GM23248 (cell line): ENCODE results near the gene DCDC2. TPM values are rescaled to one million over a fixed set of nuclear protein-coding genes. Genes with fewer than 3 reads are reported as not detected.
A peak's percentile ranks its signal among the peaks of the same experiment; 100 is the strongest.

Experiments
- DNase-seq: peaks from one replicate; pipeline ENCODE4 v3.0.0-alpha.2; 2015
- H2AFZ ChIP-seq: fragments of 200-600 bp; sonication (generic); 2 replicates; pipeline ENCODE4 v1.6.1; 2016; ENCODE audit warnings: antibody characterized with exemption
- H3F3A ChIP-seq: fragments of 200-600 bp; sonication (generic); 2 replicates; pipeline ENCODE4 v1.6.1; 2016; ENCODE audit warnings: mild to moderate bottlenecking, antibody characterized with exemption, mixed run types; ENCODE audit not compliant: insufficient read depth
- H3K27ac ChIP-seq: fragments of 200-600 bp; sonication (generic); 2 replicates; pipeline ENCODE4 v1.5.1; 2016; ENCODE audit warnings: mild to moderate bottlenecking
- H3K27me3 ChIP-seq: fragments of 200-600 bp; sonication (generic); replicated peaks from 2 replicates; pipeline ENCODE4 v1.6.1; 2016; ENCODE audit warnings: mild to moderate bottlenecking; ENCODE audit not compliant: insufficient read depth
- H3K36me3 ChIP-seq: fragments of 200-600 bp; sonication (generic); 2 replicates; pipeline ENCODE4 v1.6.1; 2016; ENCODE audit warnings: low read depth, mild to moderate bottlenecking
- H3K4me1 ChIP-seq: fragments of 200-600 bp; sonication (generic); 2 replicates; pipeline ENCODE4 v1.6.1; 2016; ENCODE audit warnings: mild to moderate bottlenecking; ENCODE audit not compliant: insufficient read depth
- H3K4me2 ChIP-seq: fragments of 200-600 bp; sonication (generic); one replicate; pipeline ENCODE4 v1.6.1; 2016; ENCODE audit warnings: mild to moderate bottlenecking; ENCODE audit not compliant: unreplicated experiment
- H3K4me3 ChIP-seq: fragments of 200-600 bp; sonication (generic); 2 replicates; pipeline ENCODE4 v1.5.1; 2016; ENCODE audit warnings: mild to moderate bottlenecking
- H3K79me2 ChIP-seq: fragments of 200-600 bp; sonication (generic); 2 replicates; pipeline ENCODE4 v1.6.1; 2016; ENCODE audit warnings: mild to moderate bottlenecking; ENCODE audit not compliant: insufficient read depth
- H3K9ac ChIP-seq: fragments of 200-600 bp; sonication (generic); 2 replicates; pipeline ENCODE4 v1.6.1; 2016; ENCODE audit warnings: mild to moderate bottlenecking
- H3K9me2 ChIP-seq: fragments of 200-600 bp; sonication (generic); 2 replicates; pipeline ENCODE4 v1.6.1; 2016; ENCODE audit warnings: mixed run types, mild to moderate bottlenecking, moderate library complexity; ENCODE audit not compliant: insufficient read depth
- H3K9me3 ChIP-seq: fragments of 200-600 bp; sonication (generic); one replicate; pipeline ENCODE4 v1.6.1; 2017; ENCODE audit warnings: low read depth
- H4K20me1 ChIP-seq: fragments of 200-600 bp; sonication (generic); 2 replicates; pipeline ENCODE4 v1.6.0; 2016; ENCODE audit not compliant: insufficient read depth
- EZH2 ChIP-seq: fragments of 200-600 bp; sonication (generic); IDR thresholded peaks from 2 replicates; pipeline ENCODE4 v1.6.1; 2018; ENCODE audit warnings: antibody characterized with exemption, mild to moderate bottlenecking; ENCODE audit not compliant: insufficient read depth, poor library complexity, severe bottlenecking
- EZH2phosphoT487 ChIP-seq: fragments of 200-600 bp; sonication (generic); IDR thresholded peaks from 2 replicates; pipeline ENCODE4 v1.6.1; 2018; ENCODE audit warnings: antibody characterized with exemption, moderate library complexity, mild to moderate bottlenecking, low read depth; ENCODE audit not compliant: insufficient read depth
- WGBS, 2 experiments: methylation state at CpG; one replicate each; pipeline ENCODE4 v1.1.6; 2015 to 2017; ENCODE audit warnings: low lambda C conversion rate in 2 of 2, low coverage in 1 of 2; ENCODE audit errors: missing lambda C conversion rate in 2 of 2; 5-methylcytosine and 5-hydroxymethylcytosine counted together
- in situ Hi-C: fragments of 300-500 bp; cut with MboI; formaldehyde crosslinking; loops from 2 replicates; pipeline ENCODE4 v1.15.0; 2020
- polyA plus RNA-seq: library from polyadenylated mRNA; unstranded; fragments of >200 nt; fragmentation: Nextera tagmentation; extraction: Ambion mirVana; gene quantifications from 2 replicates; pipeline ENCODE4 v1.2.1, GENCODE V29; 2016
- total RNA-seq: library from RNA; depleted of rRNA; stranded (reverse); fragments of >200 nt; shearing (Covaris generic); gene quantifications from 2 replicates; pipeline ENCODE4 v1.2.3, GENCODE V29; 2014

Gene DCDC2
- total and polyA plus RNA-seq, 2 experiments from 2014 or later, result not detected

DNA sequence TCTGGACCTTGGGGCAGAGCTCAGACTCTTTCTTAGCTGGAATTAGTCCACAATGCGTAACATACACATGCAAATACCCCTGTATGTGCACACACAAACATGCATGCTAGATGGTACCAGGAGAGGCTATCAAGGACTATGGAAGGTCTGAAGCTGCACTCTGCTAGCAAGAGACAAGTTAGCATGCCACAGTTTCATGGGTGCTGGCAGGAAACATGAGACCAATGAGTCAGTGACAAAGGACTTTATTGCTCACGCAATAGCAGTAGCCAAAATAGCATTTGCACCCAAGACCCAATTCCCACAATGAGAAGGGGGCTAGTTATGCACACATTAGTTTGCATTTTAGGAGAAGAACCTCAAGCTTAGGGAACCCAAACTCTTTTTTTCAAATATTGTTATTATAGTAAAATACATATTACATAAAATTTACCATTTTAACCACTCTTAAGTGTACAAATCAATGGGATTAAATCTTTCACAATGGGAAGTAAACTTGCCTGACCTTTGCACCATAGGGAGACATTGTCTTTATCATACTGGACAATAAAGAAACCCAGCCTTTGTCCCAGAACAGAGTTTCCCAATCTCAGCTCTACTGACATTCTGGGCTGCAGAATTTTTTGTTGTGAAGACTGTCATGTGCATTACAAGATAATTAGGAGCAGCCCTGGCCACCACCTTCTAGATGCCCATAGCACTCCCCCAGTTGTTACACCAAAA lies 162.7 kb downstream of the DCDC2 start:
- H3K9me2 ChIP-seq, result no peaks in the 10 kb centered on the region
- TF ChIP-seq EZH2phosphoT487 (no peak), EZH2 (no peak)
- no peaks in the 10 kb centered on the region for H3K9me3 ChIP-seq
- no peak overlapping the region for H3K9ac ChIP-seq
- H3K27ac ChIP-seq, result no peak overlapping the region
- H3K79me2 ChIP-seq, result no peaks in the 10 kb centered on the region
- no peaks in the 10 kb centered on the region for H3K36me3 ChIP-seq
- 40 to 43% methylated on average over 2 of the region's 2 CpGs for WGBS, 2 experiments
- H4K20me1 ChIP-seq, result no peaks in the 10 kb centered on the region
- peak; percentile 38 for DNase-seq
- in situ Hi-C loops, result no loop called here
- H3F3A ChIP-seq, result no peaks in the 10 kb centered on the region
- no peaks in the 10 kb centered on the region for H3K4me1 ChIP-seq
- no peaks in the 10 kb centered on the region for H3K27me3 ChIP-seq
- no peak overlapping the region for H3K4me3 ChIP-seq
- no peak overlapping the region for H3K4me2 ChIP-seq
- no peak overlapping the region for H2AFZ ChIP-seq

DNA sequence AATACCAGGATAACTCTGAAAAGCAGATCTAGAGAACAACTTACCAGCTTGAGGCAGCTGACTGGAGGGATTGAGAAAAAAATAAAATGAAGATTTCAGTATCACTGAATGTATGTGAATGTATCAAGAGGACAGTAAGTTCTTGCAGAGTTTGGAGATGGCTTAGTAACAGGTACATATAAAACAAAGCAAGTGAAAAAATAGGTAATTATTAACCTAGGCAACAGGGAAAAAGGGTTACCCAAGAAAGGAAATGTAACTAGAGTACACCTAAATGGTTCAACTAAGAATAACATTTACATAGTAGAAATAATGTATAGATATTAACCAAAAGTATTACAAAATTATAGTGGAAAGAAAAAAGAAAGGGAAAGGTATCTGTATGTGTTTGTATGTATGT lies 164.5 kb downstream of the DCDC2 start:
- H3K4me1 ChIP-seq, result no peaks in the 10 kb centered on the region
- H3K27ac ChIP-seq, result no peak overlapping the region
- TF ChIP-seq EZH2phosphoT487 (no peak), EZH2 (no peak)
- H3K9me3 ChIP-seq, result no peaks in the 10 kb centered on the region
- no peaks in the 10 kb centered on the region for H3K36me3 ChIP-seq
- H3F3A ChIP-seq, result no peaks in the 10 kb centered on the region
- no peak overlapping the region for H3K9ac ChIP-seq
- no peak overlapping the region for H3K4me2 ChIP-seq
- no peak overlapping the region for H2AFZ ChIP-seq
- H3K27me3 ChIP-seq, result no peaks in the 10 kb centered on the region
- no peak for DNase-seq
- H3K79me2 ChIP-seq, result no peaks in the 10 kb centered on the region
- in situ Hi-C loops, result no loop called here
- H4K20me1 ChIP-seq, result no peaks in the 10 kb centered on the region
- no peak overlapping the region for H3K4me3 ChIP-seq
- no peaks in the 10 kb centered on the region for H3K9me2 ChIP-seq

DNA sequence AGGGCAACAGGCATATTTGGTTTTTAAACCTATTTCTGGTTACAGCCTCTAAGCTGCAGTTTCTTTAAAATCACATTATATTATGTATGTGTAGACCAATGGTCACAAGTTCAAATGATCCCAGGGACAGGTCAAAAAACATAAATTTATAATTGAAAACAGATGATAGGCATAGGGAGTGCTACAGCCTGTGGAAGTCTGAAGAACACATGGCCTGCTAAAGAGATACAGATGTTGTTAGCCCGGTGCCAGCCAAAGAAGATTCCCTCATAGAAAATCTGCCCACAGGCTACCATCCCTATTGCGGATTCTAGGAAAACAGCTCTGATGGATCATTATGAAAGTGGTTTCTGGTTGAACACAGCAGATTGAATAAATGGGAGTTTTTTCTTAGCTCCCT lies 166.5 kb downstream of the DCDC2 start:
- Histone ChIP-seq H3F3A (no peaks in the 10 kb centered on the region), H2AFZ (no peak overlapping the region), H3K4me2 (no peak overlapping the region), H3K9ac (no peak overlapping the region), H3K4me1 (no peaks in the 10 kb centered on the region), H4K20me1 (no peaks in the 10 kb centered on the region), H3K27me3 (no peaks in the 10 kb centered on the region), H3K36me3 (no peaks in the 10 kb centered on the region), H3K4me3 (no peak overlapping the region), H3K9me2 (no peaks in the 10 kb centered on the region), H3K27ac (no peak overlapping the region), H3K9me3 (no peaks in the 10 kb centered on the region), H3K79me2 (no peaks in the 10 kb centered on the region)
- TF ChIP-seq EZH2phosphoT487 (no peak), EZH2 (no peak)
- no peak for DNase-seq
- WGBS, 2 experiments, result 0% methylated on average over 2 of the region's 2 CpGs
- in situ Hi-C loops, result no loop called here

DNA sequence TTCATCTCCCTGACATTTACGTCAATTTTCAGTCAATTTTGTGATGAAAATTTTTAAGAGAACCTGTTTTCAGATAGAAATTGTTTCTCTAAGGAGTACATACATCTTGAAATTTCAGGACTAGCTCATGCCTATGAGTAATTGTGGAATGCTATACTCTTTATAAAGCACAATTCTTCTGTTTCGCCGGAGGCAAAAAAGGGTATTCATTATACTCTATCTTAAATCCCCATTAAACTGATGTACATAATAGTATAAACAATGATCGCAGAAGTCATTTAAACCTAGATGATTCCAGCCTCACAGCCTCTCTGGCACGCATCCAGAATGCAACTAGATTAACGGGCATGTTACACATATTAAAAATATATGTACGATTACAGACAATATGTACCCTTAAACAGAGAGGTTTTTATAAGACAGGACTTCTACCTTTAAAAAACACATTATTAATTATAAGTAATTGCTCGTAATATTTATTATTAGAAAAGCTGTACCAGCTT lies 169.2 kb downstream of the DCDC2 start:
- in situ Hi-C loops, result no loop called here
- Histone ChIP-seq H3K4me3 (no peak overlapping the region), H3K4me2 (no peak overlapping the region), H2AFZ (no peak overlapping the region), H4K20me1 (no peaks in the 10 kb centered on the region), H3K36me3 (no peaks in the 10 kb centered on the region), H3F3A (no peaks in the 10 kb centered on the region), H3K27me3 (no peaks in the 10 kb centered on the region), H3K79me2 (no peaks in the 10 kb centered on the region), H3K9me3 (no peaks in the 10 kb centered on the region), H3K9ac (no peak overlapping the region), H3K9me2 (no peaks in the 10 kb centered on the region), H3K4me1 (no peaks in the 10 kb centered on the region), H3K27ac (no peak overlapping the region)
- DNase-seq, result no peak
- 49 to 53% methylated on average over 8 of the region's 8 CpGs for WGBS, 2 experiments
- TF ChIP-seq EZH2phosphoT487 (no peak), EZH2 (no peak)

DNA sequence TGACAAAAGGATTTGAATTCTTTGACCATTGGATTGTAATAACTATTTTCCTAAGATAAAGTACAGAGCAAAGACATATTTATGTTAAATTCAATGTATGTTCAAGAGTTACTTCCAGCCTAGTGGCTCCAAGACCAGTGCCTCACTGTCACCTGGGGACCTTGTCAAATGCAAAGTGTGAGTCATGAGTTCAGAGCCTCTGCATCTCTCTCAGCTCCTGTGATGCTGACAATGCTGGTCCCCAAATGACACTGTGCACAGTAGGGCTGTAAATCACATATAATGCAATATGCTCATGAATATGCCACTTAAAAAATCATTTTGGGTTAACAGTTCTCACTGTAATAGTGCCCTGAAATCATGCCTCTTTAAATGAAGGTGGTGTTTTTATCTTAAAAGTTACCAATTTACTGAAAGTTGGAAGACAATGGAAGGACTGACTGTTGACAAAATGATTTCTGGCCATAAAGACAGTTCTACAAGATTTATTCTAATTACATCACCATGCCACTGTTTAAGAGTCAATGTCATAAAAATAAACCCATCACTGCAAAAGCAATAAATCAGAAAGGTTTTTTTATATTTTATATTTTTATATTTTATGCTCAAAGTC lies 169.8 kb downstream of the DCDC2 start:
- Histone ChIP-seq H3K9ac (no peak overlapping the region), H3K9me3 (no peaks in the 10 kb centered on the region), H3K9me2 (no peaks in the 10 kb centered on the region), H3K27ac (no peak overlapping the region), H3K36me3 (no peaks in the 10 kb centered on the region), H2AFZ (no peak overlapping the region), H3K4me3 (no peak overlapping the region), H4K20me1 (no peaks in the 10 kb centered on the region), H3K4me2 (no peak overlapping the region), H3F3A (no peaks in the 10 kb centered on the region), H3K4me1 (no peaks in the 10 kb centered on the region), H3K79me2 (no peaks in the 10 kb centered on the region), H3K27me3 (no peaks in the 10 kb centered on the region)
- in situ Hi-C loops, result no loop called here
- TF ChIP-seq EZH2phosphoT487 (no peak), EZH2 (no peak)
- DNase-seq, result no peak
